ENCODE data around the gene CDHR5. TPM values are rescaled to one million over a fixed set of nuclear protein-coding genes. Genes with fewer than 3 reads are reported as not detected.
A peak's percentile ranks its signal among the peaks of the same experiment; 100 is the strongest.

Gene CDHR5
- total RNA-seq, 1 donor: not detected

DNA sequence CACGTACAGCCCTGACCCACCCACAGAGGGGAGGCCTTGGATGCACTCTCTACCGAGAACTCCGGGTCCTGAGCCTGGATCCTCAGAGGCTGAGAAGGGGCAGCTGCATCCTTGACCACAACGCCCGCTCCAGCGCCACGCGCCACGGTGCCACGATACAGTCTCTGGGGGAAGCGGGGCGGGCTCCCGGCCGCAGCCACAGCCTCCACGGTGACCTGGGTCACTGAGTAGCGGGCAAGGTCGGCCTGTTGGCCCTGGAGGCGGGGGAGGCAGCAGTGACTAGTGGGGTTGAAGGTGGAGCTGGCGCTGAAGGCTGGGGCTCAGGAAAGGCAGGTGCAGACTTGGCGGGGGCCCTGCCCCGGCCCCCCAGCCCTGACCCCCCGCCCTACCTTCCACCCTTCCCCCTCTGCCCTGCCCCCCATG lies 5.1 kb downstream of the CDHR5 start:
- no peak overlapping the region for H3K4me3 ChIP-seq (ENCODE audit: insufficient read depth, low read length)
- no peak overlapping the region for H3K4me2 ChIP-seq (ENCODE audit: insufficient read depth, low read length)
- no peaks in the 10 kb centered on the region for H3K27me3 ChIP-seq (ENCODE audit: insufficient read depth, low read length)
- peaks cover 8% of the 10 kb centered on the region for H4K20me1 ChIP-seq (ENCODE audit: insufficient read depth, low read length)
- peaks cover 10% of the 10 kb centered on the region for H3K4me1 ChIP-seq (ENCODE audit: insufficient read depth, low read length)
- TF ChIP-seq, protein P1, sequence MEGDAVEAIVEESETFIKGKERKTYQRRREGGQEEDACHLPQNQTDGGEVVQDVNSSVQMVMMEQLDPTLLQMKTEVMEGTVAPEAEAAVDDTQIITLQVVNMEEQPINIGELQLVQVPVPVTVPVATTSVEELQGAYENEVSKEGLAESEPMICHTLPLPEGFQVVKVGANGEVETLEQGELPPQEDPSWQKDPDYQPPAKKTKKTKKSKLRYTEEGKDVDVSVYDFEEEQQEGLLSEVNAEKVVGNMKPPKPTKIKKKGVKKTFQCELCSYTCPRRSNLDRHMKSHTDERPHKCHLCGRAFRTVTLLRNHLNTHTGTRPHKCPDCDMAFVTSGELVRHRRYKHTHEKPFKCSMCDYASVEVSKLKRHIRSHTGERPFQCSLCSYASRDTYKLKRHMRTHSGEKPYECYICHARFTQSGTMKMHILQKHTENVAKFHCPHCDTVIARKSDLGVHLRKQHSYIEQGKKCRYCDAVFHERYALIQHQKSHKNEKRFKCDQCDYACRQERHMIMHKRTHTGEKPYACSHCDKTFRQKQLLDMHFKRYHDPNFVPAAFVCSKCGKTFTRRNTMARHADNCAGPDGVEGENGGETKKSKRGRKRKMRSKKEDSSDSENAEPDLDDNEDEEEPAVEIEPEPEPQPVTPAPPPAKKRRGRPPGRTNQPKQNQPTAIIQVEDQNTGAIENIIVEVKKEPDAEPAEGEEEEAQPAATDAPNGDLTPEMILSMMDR (IDR thresholded peaks at IDR 0.05; ENCODE audit: extremely low read depth, low read depth, low read length): no peak
- no peak overlapping the region for H2AFZ ChIP-seq (ENCODE audit: low read length)
- H3K9me3 ChIP-seq (ENCODE audit: low read depth, low read length): no peaks in the 10 kb centered on the region
- DNase-seq (ENCODE audit: insufficient read length, low spot score, missing footprints): peak; percentile 78
- no peak overlapping the region for H3K27ac ChIP-seq (ENCODE audit: low read depth, low read length)
- no peaks in the 10 kb centered on the region for H3K36me3 ChIP-seq (ENCODE audit: insufficient read depth, low read length)
- no peaks in the 10 kb centered on the region for H3K79me2 ChIP-seq (ENCODE audit: insufficient read depth, low read length)

DNA sequence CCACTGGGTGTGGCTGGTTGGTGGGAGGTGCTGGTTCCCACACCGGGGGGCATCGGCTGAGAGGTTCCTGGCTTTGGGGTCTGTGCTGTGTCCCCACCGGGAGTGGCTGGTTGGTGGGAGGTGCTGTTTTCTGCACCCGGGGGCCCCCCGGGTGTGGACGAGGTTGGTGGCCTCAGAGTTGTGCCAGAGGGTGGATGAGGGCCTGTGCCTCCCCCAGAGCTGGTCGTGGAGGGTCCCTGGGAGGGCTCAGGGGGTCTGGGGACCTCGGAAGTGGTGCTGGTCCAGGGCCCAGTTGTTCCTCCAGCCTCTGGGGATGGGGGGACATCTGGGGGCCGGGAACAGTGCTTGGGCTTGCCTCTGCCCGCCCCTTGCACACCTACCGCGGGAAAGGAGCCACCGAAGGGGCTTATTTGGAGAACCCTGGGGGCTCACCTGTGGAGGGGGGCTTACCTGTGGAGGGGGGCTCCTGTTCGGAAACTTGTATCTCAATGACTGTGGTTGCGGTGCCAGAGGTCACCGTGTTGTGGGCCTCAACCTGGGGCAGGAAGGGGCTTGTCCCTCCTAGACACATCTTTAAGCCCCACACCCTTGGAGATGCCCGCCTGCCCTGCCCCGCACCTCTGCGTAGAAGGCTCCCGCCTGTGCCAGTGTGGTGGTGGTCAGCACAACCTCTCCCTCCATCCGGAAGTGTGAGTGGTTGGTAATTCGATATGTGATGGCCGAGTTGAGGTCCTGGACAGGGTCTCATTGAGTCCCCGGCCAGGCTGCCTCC lies 5.7 kb downstream of the CDHR5 start:
- Histone ChIP-seq H3K27ac (ENCODE audit: low read depth, low read length) (no peak overlapping the region), H3K36me3 (ENCODE audit: insufficient read depth, low read length) (no peaks in the 10 kb centered on the region), H2AFZ (ENCODE audit: low read length) (no peak overlapping the region), H3K79me2 (ENCODE audit: insufficient read depth, low read length) (no peaks in the 10 kb centered on the region), H3K4me2 (ENCODE audit: insufficient read depth, low read length) (no peak overlapping the region), H4K20me1 (ENCODE audit: insufficient read depth, low read length) (peaks cover 14% of the 10 kb centered on the region), H3K27me3 (ENCODE audit: insufficient read depth, low read length) (no peaks in the 10 kb centered on the region), H3K9me3 (ENCODE audit: low read depth, low read length) (no peaks in the 10 kb centered on the region), H3K4me3 (ENCODE audit: insufficient read depth, low read length) (no peak overlapping the region), H3K4me1 (ENCODE audit: insufficient read depth, low read length) (peaks cover 10% of the 10 kb centered on the region)
- DNase-seq (ENCODE audit: insufficient read length, low spot score, missing footprints): no peak
- TF ChIP-seq, protein P1 (IDR thresholded peaks at IDR 0.05; ENCODE audit: extremely low read depth, low read depth, low read length): no peak

DNA sequence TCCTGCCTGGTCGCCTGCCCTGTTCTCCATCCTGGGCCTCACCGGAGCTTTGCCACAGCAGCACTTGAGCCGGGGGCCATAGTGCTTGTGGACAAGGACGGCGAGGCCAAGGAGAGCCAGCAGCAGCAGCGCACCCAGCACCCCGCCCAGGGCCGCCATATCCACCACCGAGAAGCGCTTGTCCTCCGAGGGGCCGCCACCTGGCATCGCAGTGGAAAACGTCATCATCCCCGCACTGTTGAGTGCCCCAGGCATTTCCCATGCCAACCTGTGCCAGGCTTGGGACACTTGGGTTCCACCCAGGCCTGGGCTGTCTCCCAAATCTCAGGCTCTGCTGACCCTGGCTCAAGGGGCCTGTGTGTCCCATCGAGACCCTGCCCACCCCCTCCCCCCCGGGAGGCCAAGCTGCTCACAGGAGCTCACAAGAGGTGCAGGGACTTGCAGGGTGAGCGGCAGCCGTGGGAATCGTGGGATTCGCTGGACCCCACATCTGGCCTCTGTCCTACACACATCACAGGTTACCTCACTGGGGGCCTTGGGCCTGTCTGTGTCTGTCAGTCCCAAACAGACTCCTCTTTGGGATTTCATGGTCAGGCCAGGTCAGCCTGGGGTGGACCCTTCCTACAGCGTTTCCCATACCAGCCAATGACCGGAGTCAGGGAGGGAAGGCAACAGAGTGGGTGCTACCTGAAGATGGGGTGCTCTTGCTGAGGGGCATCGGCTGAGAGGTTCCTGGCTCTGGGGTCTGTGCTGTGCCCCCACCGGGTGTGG lies 6.7 kb downstream of the CDHR5 start:
- Histone ChIP-seq H4K20me1 (ENCODE audit: insufficient read depth, low read length) (peaks cover 16% of the 10 kb centered on the region), H3K27me3 (ENCODE audit: insufficient read depth, low read length) (no peaks in the 10 kb centered on the region), H3K4me2 (ENCODE audit: insufficient read depth, low read length) (no peak overlapping the region), H3K27ac (ENCODE audit: low read depth, low read length) (no peak overlapping the region), H3K79me2 (ENCODE audit: insufficient read depth, low read length) (no peaks in the 10 kb centered on the region), H3K4me3 (ENCODE audit: insufficient read depth, low read length) (no peak overlapping the region), H3K4me1 (ENCODE audit: insufficient read depth, low read length) (peaks cover 10% of the 10 kb centered on the region), H3K9me3 (ENCODE audit: low read depth, low read length) (no peaks in the 10 kb centered on the region), H2AFZ (ENCODE audit: low read length) (no peak overlapping the region), H3K36me3 (ENCODE audit: insufficient read depth, low read length) (peaks cover 3% of the 10 kb centered on the region)
- peak; percentile 89 for DNase-seq (ENCODE audit: insufficient read length, low spot score, missing footprints)
- TF ChIP-seq, protein P1 (IDR thresholded peaks at IDR 0.05; ENCODE audit: extremely low read depth, low read depth, low read length): no peak

Data from osteoblast (primary cell).